Neural progenitor cell (in vitro differentiated cells): ENCODE data around the gene MEIS1.

Experiments
- CTCF ChIP-seq: fragments of 200-600 bp; sonication (generic); IDR thresholded peaks from 2 replicates; pipeline ENCODE4 v1.5.1; 2017; ENCODE audit warnings: antibody characterized with exemption, mild to moderate bottlenecking
- EZH2 ChIP-seq: fragments of 200-600 bp; sonication (generic); IDR thresholded peaks from 2 replicates; pipeline ENCODE4 v1.6.1; 2017; ENCODE audit warnings: antibody characterized with exemption, mild to moderate bottlenecking, moderate library complexity

DNA sequence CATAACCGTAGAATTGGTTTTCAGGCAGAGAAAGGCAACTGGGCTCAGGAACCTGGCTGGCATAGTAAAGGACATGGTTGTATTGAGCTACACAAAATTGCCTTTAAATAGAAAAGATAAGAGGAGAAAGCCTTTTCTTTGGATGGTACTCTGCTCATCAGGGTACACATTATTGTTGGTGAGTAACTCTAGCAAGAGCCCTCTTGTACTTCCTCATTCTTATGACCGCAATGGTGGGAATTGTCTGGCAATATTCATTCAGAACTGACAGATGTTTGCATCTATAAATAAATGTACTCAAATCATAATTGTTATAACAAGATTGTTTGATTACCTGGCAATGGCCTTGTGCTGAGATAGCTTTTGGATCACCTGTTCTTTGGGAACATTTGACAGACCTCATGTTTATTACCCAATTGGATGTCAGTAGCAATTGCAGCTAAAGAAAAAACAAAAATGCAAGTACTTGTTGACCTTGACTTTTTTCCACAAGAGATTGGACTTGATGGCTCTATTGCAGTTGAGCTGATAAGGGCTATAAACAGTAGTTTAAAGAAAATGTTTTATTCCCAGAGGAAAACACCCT, 43.9 kb downstream of the MEIS1 start:
- TF ChIP-seq CTCF (no peak), EZH2 (no peak)
